K562 (cell line): Measurements from ENCODE around the gene LCE2B.

Experiments
- CTCF ChIP-seq, 3 experiments: IDR thresholded peaks in 2 of 3; conservative IDR thresholded peaks in 1 of 3; 2 replicates each; pipeline ENCODE4 v1.5.1; 2011 to 2012; ENCODE audit warnings: low read length in 3 of 3, mild to moderate bottlenecking in 3 of 3, control low read depth in 2 of 3, improper control_type of control experiment in 1 of 3, inconsistent platforms in 1 of 3, low read depth in 1 of 3, mixed read lengths in 1 of 3, moderate library complexity in 1 of 3; ENCODE audit not compliant: insufficient read depth in 2 of 3
- IRF9 ChIP-seq: fragments of 450-650 bp; IDR thresholded peaks from 2 replicates; pipeline ENCODE4 v1.6.1; 2016; ENCODE audit warnings: missing biosample characterization, missing genetic modification characterization
- PTRF ChIP-seq: fragments of 450-650 bp; IDR thresholded peaks from 2 replicates; pipeline ENCODE4 v1.6.1; 2016; ENCODE audit warnings: mild to moderate bottlenecking, missing genetic modification characterization, missing compliant biosample characterization
- SMAD4 ChIP-seq: fragments of 250-450 bp; sonication (Bioruptor Pico); conservative IDR thresholded peaks from 2 replicates; pipeline ENCODE4 v1.8.0; 2021; ENCODE audit warnings: inconsistent platforms, mild to moderate bottlenecking, moderate library complexity
- SMARCA5 ChIP-seq: fragments of 450-650 bp; IDR thresholded peaks from 2 replicates; pipeline ENCODE4 v1.6.1; 2016
- TCF7L2 ChIP-seq: fragments of 150-350 bp; IDR thresholded peaks from 2 replicates; pipeline ENCODE4 v1.6.1; 2016; ENCODE audit warnings: low read depth, mild to moderate bottlenecking, low read length, moderate library complexity

GRCh38 chr1:152658649-152659048 lies 27.3 kb upstream of the LCE2B start:
- TF ChIP-seq PTRF (tag) (no peak), CTCF (IDR thresholded peaks at IDR 0.05 in 2 of 3, conservative IDR thresholded peaks at IDR 0.05 in 1 of 3; ENCODE audit: insufficient read depth in 2 of 3, low read depth in 1 of 3, low read length in 3 of 3) (no peak), SMARCA5 (no peak), IRF9 (tag) (no peak), TCF7L2 (no peak), SMAD4 (no peak)
